SK-N-DZ (cell line): Measurements from ENCODE around the gene MYT1.

Experiments used
- DNase-seq: peaks from one replicate; pipeline ENCODE4 v3.0.0-alpha.2; 2015; ENCODE audit warnings: low spot score

The MYT1 gene

DNA sequence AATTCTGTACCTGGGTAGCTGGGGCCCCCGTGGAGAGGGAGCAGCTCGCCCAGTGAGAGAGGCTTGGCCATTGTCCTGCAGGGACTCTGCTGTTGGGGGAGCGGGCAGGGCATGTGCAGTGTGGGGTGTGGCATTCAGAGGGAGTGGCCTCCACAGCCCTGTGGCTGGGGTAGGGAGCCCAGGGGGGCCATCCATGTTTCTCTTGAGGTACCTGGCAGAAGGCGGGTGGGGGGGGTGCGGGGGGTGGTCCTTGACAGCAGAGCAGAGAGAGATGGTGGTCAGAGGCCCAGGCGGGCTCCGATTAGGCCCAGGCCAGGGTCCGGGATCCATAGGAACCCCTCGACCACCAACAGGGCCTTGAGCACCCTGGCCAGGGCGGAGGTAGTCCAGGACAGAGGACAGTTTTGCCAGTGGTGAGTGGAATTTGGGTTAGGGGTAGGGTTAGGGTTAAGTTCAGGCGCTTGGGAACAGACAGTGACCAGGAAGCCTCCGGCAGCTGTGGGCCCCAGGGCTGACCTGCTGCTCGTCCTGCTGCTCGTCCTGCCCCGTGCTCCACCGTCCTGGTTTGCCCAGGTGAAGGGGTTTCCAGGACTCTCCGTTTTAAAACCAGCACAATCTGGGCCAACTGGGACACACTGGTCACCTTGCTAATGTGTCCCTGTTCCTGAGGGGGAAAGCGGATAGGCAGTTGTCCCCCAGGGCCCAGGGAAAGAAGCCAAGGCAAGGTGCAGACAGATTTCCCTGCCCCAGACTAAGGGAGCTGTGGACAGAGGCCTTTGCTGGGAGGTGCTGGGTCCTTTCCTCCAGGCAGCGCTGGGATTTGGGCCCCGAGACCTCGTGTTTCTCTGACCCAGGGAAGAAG, 24.8 kb upstream of the MYT1 start:
- no peak for DNase-seq

DNA sequence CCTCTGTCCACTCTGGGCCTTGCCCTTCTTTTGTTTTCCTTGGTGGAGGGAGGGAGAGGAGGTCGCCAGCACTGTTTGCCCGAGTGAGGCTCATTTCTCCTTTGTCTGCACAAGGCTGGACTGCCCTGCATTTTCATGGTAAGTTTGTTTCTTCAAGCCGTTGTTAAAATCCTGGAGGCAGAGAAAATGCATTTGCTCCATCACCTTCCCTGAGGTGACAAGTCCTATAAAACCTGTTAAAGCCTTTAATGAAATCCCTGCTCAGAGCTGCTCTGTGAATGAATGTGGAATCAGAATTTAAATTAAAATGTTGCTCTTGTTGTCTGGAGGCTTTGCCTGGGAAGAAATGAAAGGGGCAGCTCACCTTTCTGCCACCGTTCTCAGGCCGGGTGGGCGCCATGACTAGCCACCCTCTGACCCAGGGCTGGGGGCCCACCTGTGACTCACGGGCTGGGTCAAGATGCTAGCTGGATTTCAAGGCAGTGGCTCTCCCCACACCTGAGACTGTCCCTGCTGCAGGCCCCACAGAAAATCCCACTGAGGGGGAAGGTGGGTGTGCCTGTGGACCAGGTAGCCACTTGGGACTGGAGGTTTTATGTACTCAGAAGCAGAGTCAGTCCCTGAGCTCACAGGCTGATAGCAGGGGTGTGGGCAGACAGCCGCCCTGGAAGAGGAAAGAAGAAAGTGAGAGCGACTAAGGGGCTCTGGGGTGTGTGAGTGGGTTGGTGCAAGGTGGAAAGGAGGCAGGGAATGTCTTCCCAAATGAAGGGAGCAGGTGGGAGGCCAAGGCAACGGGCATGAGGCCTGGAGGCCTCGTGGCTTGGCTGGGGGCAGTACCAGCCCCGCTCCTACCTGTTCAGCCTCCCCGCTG, 24.0 kb upstream of the MYT1 start:
- no peak for DNase-seq

DNA sequence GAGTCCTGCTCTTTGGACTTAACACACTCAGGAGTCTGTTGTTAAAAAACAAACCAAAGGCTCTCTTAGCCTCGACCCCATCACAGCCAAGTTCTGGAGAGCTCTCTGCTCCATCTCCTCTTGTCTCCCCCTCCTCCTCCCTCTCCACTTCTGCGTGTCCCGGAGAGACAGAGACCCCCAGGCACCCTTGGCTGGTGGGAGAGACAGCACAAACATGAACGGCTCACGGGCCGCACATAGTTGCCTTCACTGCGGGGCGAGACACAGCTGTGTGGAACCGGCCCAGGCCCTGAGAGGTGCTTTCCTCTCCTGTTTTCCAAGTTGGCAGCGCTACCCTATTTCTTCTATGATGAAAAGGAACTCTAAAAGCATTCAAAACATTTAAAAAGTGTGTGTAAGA, 23.3 kb upstream of the MYT1 start:
- no peak for DNase-seq

DNA sequence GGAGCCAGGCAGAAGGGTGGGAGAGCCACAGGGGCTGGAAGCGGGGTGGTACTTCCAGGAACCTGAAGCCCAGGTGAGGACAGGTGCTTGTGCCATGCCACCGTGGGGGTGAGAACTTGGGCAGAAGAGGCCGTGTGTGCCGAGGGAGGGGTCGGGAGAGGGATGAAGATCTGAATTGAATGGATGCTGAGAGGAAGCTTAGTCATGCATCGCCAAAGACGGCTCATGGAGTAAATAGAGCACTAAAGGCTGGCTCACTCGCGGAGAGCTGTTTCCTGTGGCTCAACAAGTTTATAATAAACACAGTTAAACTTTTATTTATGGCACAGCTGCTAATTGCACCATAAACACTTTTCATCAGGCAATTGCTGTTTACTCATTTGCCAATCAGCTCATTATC, 21.7 kb upstream of the MYT1 start:
- DNase-seq: no peak

DNA sequence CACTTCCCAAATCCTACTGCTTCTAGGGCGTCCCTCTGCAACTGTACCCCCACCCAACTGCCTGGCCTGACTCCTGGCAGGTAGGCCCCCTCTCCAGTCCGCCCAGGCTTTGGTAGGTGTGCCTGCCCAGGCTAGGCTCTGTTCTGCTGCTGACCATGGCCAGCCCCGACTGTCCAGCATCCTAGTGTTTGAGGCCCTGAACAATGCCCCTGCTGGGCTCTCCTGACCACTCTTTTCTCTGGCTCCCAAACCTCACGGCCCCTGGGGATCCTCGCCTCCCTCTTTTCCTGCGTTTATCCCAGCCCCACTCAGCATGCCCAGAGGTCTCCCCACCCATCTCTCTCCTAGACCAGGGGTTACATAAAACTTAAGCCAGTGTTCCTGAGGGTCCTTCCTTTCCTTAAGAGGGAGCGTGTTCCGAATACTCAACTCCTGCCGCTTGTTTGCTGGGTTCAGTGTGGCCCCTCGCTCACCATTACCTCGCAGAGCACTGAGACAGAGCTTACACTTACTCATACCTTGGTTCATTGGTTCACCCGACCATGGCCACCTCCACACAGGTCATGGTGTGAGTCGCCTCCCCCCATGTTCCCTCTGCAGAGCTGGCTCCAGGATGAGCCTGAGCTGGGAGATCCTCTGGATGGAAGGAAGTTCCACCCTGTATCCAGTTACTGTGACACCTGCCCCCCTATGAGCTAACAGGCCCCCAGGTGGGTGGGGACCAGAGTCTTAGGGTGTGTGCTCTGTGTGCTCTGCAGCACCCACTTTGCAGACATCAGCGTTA, 21.0 kb upstream of the MYT1 start:
- no peak for DNase-seq

DNA sequence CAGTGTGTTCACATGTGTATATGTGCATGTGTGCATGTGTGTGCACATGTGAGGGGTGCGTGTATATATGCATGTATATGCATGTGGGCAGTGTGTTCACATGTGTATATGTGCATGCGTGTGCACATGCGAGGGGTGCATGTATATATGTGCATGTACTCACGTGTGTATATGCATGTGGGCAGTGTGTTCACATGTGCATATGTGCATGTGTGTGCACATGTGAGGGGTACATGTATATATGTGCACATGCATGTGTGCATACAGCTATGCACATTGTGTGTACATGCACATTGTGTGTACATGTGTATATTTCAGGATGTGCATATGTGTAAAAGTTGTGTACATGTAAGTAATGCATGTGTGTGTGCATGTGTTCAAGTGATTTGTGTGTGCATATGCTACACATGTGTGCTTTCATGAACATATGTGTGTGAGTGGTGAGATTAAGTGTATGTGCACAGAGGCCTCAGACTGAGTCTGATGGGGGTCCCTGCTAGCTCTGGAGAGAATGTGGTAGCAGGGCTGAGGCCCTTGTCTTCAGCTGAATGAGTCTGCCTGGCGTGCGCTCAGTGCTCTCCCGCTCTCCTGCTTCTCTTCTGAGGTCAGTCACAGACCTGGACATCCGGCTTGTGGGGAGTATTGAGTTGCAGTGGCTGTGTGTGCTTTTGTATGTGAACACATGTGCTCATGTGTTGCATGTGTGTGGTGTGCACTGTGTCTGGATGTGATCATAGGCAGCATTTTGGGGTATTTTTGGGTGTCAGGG, 19.9 kb upstream of the MYT1 start:
- DNase-seq: no peak

DNA sequence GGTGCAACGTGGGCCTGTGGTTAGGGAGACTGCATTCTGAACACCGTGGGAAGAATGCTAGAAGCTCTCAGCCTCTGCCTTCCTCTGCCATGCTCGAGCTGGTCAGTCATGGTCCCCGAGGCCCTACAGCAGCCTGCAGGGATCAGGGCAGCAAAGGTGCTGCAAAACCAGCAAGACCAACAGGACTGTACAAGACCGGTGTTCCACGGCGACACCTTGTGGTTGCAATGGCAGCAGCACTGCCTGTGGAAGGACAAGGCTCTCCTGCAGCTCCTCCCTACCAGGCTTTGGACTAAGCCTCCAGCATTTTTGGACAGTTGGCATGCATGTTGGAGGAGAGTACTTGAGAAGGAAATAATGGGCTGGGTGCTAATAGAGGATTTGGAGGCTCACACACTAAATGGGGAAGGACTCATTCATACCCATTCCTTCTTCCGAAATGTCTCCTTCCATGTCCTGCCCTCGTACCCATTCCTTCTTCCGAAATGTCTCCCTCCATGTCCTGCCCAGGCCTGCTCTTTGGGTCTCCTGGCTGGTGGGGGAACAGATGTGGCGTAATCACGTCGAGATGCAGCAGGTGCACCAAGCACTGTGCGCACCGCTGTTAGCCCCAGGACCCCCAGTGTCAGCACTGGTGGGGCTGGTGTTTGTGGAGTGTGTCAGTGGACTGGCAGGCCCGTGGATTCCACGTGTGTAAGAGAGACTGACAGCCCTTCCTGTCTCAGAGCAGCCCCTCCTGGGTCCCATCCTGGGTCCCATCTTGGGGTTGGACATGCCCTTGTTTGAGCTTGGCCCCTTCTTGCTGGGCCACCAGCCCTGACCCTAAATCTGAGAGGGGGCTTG, 18.6 kb upstream of the MYT1 start:
- peak; percentile 61 for DNase-seq

DNA sequence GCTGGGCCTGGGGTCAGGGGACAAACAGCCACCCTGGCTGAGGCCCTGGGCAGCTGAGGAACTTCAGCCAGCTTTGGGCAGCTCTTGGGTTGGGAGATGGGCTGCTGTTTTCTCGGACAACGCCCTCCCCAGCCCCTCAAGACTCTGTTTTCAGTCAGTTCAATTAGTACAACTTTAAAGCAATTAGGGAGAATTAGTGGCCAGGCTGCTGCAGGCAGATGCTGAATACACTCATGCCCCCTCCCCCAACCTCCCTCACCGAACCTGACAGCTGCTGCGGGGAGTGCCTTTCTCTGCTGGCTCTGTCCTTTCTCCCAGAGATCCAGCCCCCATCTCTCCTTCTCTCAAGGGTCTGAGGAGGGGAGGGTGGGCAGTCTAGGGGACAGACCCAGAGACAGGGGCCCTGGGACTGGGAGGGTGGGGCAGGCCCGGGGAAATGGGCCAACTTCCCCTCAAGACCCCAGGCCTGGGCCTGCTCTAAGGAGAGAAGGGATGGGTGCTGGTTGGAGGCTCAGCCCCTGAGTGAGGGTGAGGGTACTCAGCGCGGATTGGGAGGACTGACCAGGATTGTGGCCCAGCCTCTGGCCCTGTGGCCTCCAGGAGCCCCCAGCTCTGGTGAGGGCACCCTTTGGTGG, 17.8 kb upstream of the MYT1 start:
- DNase-seq: peak; percentile 99

DNA sequence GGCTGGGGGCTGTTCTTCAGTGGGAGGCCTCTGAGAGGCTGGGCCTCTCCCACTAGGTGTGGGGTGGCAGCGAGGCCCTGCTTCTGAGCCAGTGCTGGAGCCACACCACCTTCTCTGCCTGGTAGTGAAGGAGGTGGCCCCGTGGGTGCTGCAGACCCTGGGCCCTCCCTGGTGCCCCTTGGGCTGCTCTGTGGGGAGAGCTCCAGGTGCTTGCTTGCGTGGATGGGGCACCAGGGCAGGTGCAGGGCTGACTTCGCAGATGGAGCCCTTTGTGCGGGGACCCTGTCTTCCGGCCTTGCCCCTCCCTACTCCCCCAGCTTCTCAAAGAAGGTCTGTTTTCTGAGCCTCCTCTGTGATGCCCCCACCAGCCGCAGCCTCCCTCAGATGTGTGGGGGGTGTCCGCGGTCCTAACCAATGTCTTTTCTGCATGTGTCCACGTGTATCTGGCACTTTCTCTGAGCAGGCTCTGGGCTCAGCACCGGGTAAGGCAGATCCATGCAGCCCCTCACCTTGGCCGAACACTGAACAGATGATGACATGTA, 17.2 kb upstream of the MYT1 start:
- peak; percentile 89 for DNase-seq

DNA sequence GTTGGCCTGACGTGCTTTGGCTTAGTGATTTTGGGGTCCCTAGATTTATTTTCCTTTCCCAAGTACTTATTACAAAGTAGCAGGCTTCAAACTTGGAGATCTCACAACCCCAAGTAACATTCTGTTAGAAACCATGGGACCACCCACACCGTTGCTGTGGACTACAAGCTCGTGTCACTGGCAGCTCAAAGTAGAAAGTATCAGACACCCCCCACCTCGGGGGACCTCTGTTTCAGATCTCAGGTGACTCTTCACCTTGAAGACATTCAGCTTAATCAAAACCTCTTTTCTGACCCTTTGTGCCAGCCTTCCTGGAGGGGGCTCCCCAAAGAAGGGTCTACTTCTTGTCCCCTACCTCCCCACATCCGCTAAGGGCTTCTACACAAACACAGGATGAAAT, 15.7 kb upstream of the MYT1 start:
- DNase-seq: no peak

DNA sequence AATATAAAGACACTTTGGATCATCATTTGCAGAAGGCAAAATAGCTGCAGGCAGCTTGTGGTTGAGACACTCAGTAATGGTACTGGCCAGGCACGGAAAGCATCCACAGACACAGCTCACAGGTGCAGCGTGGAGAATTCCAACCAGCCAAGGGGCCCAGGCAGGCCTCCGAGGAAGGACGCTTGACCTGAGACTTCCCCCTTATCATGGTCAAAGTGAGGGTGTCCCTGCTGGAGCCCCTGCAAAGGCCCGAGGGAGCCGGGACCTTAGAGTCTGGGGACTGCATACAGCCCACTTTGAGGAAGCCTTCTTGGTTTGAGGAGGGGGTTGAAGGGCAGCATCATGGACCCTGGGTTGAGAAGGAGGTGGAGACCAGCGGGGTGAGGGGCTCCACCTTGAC, 15.1 kb upstream of the MYT1 start:
- no peak for DNase-seq

DNA sequence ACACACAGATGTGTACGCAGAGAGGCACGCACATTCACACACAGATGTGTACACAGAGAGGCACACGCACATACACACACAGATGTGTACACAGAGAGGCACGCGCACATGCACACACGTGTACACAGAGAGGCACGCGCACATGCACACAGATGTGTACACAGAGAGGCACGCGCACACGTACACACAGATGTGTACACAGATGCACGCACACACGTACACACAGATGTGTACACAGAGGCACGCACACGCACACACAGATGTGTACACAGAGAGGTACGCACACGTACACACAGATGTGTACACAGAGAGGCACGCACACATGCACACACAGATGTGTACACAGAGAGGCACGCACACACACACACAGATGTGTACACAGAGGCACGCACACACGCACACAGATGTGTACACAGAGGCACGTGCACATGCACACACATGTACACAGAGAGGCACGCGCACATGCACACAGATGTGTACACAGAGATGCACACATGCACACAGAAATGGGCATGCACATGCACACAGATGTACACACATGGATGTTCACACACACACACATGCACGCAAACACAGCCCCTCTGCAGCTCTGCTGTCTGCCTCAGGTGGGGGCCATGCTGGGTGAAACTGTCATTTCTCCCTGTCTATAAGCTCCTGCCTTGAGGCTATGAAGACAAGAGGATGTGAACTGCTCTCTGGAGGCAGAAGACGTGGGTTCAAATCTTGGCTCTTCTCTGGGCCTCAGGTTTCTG, 14.3 kb upstream of the MYT1 start:
- no peak for DNase-seq

DNA sequence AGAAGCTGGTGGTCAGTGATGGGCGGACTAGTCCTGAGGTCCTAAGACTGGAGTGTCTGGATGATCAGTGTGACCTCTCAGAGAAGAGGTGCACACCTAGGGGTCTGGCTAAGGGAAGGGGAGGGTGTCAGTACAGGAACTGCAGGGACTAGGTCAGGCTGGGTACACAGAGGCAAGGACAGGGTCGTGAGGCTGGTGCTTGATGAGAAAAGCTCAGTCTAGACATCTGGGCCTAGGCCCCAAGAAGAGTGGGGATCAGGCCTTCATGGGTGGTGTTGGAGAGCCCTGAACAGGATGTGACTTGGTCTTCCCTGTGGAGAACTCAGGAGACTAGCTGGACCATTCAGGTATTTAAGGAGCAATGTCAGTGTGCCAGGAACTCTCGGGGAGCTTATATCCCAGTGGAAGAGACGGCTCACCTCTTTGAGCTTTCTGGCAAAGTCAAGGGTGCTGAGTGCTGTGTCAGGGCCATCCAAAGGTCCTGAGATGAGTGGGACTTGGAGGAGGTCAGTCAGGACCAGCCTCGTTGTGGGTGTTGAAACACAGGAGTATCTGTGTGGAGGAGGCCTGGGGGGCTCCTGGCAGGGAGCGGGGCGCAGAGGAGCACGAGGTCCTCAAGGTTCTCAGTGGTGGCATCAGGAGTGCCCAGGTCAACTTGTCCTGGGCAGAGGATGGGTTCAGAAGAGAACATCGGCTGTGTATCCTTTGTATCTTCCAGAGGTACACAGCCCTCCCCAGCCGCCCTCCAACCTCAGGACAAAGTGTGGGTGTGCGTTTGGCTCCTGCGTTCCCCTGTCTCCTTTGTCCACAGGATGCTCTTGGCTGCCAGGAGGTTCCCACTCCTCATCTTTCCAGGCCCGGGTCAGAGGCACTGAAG, 13.3 kb upstream of the MYT1 start:
- DNase-seq: no peak

DNA sequence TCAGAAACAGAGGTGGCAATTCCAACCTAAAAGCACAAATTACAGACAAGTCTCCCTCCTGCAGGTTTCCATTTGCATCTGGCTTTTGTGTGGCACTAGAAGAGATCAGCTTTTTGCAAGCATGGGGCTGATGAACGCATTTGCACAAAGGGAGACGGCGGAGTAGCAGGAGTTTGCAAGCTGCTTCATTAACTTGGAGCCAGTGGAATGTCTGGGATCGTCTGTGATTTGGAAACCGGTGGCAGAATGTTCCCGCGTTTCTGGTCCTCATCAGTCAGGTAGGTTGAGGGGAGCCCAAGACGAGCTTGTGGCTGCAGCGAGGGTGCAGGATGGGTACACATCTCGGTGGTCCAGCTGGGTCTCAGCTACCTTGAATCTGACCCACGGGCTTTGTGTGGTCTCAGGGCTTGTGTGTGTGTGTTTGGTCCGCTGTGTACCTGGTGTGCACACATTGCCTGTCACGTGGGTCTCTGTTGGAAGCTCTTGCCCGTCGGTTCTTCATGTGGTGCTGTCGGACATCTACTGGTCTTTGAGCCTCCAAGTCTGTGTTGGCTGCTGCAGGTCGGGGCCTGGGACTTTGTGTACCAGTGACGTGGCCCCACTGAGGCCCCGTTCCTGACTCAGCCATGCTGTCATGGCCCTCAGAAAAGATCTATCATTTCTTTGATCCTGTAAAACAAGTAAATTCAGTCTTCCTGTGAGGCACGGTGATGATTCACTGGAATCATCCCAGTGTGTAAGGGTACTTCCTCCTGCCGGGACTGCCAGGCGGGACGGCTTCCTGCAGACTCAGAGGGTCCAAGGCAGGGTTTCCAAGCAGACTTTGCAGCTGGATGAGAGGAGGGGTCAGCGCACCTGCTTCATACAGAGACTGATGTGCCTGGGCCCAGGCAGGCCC, 12.4 kb upstream of the MYT1 start:
- DNase-seq: no peak

DNA sequence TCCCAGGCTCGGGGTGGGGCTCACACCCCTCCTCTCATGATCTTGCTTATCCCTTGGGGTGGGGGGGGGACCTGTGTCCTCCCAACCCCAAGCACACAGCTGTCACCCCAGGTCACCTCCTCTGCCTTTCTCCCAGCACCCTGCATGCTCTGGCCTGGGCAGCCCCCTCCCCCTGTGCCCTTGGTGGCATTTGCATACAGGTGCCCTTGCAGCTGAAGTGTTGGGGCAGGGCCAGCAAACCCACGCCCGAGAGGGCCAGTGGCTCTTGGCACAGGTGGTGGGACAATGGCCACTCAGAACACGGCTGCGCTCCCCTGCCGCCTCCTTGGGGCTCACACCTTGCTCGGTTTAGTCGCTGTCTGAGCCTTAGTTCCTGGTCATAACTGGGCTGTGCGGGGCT, 11.3 kb upstream of the MYT1 start:
- peak; percentile 71 for DNase-seq

DNA sequence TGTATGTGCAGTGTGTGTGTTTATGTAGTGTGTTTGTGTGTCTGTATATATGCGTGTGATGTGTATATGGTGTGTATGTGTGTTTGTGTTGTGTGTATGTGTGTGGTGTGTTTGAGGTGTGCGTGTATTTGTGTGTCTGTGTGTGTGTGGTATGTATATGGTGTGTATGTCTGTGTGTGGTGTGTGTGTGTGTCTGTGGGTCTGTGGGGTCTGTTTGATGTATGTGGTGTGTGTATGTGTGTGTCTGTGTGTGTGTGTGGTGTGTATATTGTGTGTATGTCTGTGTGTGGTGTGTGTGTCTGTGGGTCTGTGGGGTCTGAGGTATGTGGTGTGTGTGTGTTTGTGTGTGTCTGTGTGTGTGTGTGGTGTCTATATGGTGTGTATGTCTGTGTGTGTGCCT, 10.8 kb upstream of the MYT1 start:
- DNase-seq: no peak
